SK-N-SH treated with all-trans-retinoic acid at 6 μM for 48 hours (cell line): ENCODE data around the gene FLT3.

Source experiments
- ATAC-seq: fragments of 200-7000 bp; cut with Tn5 transposase; 3 replicates; pipeline ENCODE4 v1.9.1; 2020; ENCODE audit warnings: mild to moderate bottlenecking, moderate library complexity
- ARNTL ChIP-seq: fragments of 450-650 bp; formaldehyde crosslinking; IDR thresholded peaks from 2 replicates; pipeline ENCODE4 v1.5.0; 2020; ENCODE audit warnings: low read depth, mild to moderate bottlenecking, moderate library complexity, borderline replicate concordance
- BACH2 ChIP-seq: fragments of 250-450 bp; sonication (Bioruptor Pico); IDR thresholded peaks from 2 replicates; pipeline ENCODE4 v1.9.0; 2021; ENCODE audit warnings: mild to moderate bottlenecking, borderline replicate concordance
- CSDC2 ChIP-seq: fragments of 250-450 bp; sonication (Bioruptor Pico); IDR thresholded peaks from 2 replicates; pipeline ENCODE4 v1.5.0; 2020; ENCODE audit warnings: mild to moderate bottlenecking, moderate library complexity
- ESRRG ChIP-seq: fragments of 250-450 bp; sonication (Bioruptor Pico); IDR thresholded peaks from 2 replicates; pipeline ENCODE4 v1.6.1; 2021; ENCODE audit warnings: mild to moderate bottlenecking
- GLIS3 ChIP-seq: fragments of 250-450 bp; sonication (Bioruptor Pico); IDR thresholded peaks from 2 replicates; pipeline ENCODE4 v1.5.0; 2020; ENCODE audit warnings: mild to moderate bottlenecking, moderate library complexity
- ISL1 ChIP-seq: fragments of 250-450 bp; sonication (Bioruptor Pico); IDR thresholded peaks from 2 replicates; pipeline ENCODE4 v2.1.2; 2022; ENCODE audit warnings: mild to moderate bottlenecking, moderate library complexity
- PPARA ChIP-seq: fragments of 250-450 bp; sonication (Bioruptor Pico); IDR thresholded peaks from 2 replicates; pipeline ENCODE4 v1.5.0; 2020; ENCODE audit warnings: mild to moderate bottlenecking, borderline replicate concordance
- RARB ChIP-seq: fragments of 250-450 bp; sonication (Bioruptor Pico); IDR thresholded peaks from 2 replicates; pipeline ENCODE4 v1.8.0; 2021; ENCODE audit warnings: mild to moderate bottlenecking, moderate library complexity
- SNAI2 ChIP-seq: fragments of 250-450 bp; sonication (Bioruptor Pico); IDR thresholded peaks from 2 replicates; pipeline ENCODE4 v1.5.0; 2020; ENCODE audit warnings: mild to moderate bottlenecking, moderate library complexity
- TCF4 ChIP-seq: fragments of 250-450 bp; sonication (Bioruptor Pico); IDR thresholded peaks from 2 replicates; pipeline ENCODE4 v1.8.0; 2021; ENCODE audit warnings: mild to moderate bottlenecking, moderate library complexity, borderline replicate concordance
- TOX ChIP-seq: fragments of 250-450 bp; sonication (Bioruptor Pico); IDR thresholded peaks from 2 replicates; pipeline ENCODE4 v1.8.0; 2021; ENCODE audit warnings: mild to moderate bottlenecking, moderate library complexity, borderline replicate concordance
- ZC3H10 ChIP-seq: fragments of 250-450 bp; sonication (Bioruptor Pico); IDR thresholded peaks from 2 replicates; pipeline ENCODE4 v1.5.1; 2021; ENCODE audit warnings: mild to moderate bottlenecking, moderate library complexity
- ZFP3 ChIP-seq: fragments of 250-450 bp; sonication (Bioruptor Pico); IDR thresholded peaks from 2 replicates; pipeline ENCODE4 v1.5.0; 2020; ENCODE audit warnings: mild to moderate bottlenecking, moderate library complexity
- ZFP30 ChIP-seq: fragments of 450-650 bp; formaldehyde crosslinking; IDR thresholded peaks from 2 replicates; pipeline ENCODE4 v1.5.0; 2022; ENCODE audit warnings: mild to moderate bottlenecking, moderate library complexity
- ZNF565 ChIP-seq: fragments of 450-650 bp; formaldehyde crosslinking; conservative IDR thresholded peaks from 2 replicates; pipeline ENCODE4 v1.5.0; 2020; ENCODE audit warnings: low read depth, mild to moderate bottlenecking, moderate library complexity
- ZNF70 ChIP-seq: fragments of 450-650 bp; formaldehyde crosslinking; IDR thresholded peaks from 2 replicates; pipeline ENCODE4 v1.5.0; 2020; ENCODE audit warnings: mild to moderate bottlenecking, moderate library complexity
- ZNF8 ChIP-seq: fragments of 450-650 bp; formaldehyde crosslinking; IDR thresholded peaks from 2 replicates; pipeline ENCODE4 v1.5.0; 2020; ENCODE audit warnings: mild to moderate bottlenecking, moderate library complexity
- TF ChIP-seq, protein P1 (sequence below): fragments of 250-450 bp; sonication (Bioruptor Pico); IDR thresholded peaks from 2 replicates; pipeline ENCODE4 v1.5.0; 2020; ENCODE audit warnings: mild to moderate bottlenecking, moderate library complexity
- TF ChIP-seq, protein P2 (sequence below): fragments of 250-450 bp; sonication (Bioruptor Pico); IDR thresholded peaks from 2 replicates; pipeline ENCODE4 v1.5.1; 2020; ENCODE audit warnings: low read depth, mild to moderate bottlenecking, moderate library complexity
- TF ChIP-seq, protein P3 (sequence below): fragments of 250-450 bp; sonication (Bioruptor Pico); IDR thresholded peaks from 2 replicates; pipeline ENCODE4 v1.5.1; 2021; ENCODE audit warnings: mild to moderate bottlenecking, moderate library complexity

FLT3 gene

DNA sequence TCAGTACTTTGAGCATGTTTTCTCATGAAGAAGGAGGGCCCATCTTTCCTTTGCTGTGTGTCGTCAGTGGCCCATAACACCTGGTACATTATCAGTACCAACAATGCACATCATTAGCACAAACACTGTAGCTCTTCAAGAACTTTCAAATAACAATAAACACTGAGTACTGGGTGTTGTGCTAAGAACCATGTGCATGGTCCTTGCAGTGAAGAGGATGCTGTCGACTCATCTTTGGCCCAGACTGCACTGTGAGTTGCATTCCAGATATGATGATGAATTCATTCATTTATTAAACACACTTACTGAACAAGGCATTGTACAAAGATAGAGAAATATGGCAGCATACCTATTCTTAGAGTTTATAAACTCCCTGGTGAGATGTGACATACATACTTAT is 55.8 kb downstream of the FLT3 start:
- ATAC-seq, result no peak
- TF ChIP-seq TCF4, result no peak
- no peak for TF ChIP-seq ZFP3 (CRISPR knock-in tag)
- TF ChIP-seq, protein P1, sequence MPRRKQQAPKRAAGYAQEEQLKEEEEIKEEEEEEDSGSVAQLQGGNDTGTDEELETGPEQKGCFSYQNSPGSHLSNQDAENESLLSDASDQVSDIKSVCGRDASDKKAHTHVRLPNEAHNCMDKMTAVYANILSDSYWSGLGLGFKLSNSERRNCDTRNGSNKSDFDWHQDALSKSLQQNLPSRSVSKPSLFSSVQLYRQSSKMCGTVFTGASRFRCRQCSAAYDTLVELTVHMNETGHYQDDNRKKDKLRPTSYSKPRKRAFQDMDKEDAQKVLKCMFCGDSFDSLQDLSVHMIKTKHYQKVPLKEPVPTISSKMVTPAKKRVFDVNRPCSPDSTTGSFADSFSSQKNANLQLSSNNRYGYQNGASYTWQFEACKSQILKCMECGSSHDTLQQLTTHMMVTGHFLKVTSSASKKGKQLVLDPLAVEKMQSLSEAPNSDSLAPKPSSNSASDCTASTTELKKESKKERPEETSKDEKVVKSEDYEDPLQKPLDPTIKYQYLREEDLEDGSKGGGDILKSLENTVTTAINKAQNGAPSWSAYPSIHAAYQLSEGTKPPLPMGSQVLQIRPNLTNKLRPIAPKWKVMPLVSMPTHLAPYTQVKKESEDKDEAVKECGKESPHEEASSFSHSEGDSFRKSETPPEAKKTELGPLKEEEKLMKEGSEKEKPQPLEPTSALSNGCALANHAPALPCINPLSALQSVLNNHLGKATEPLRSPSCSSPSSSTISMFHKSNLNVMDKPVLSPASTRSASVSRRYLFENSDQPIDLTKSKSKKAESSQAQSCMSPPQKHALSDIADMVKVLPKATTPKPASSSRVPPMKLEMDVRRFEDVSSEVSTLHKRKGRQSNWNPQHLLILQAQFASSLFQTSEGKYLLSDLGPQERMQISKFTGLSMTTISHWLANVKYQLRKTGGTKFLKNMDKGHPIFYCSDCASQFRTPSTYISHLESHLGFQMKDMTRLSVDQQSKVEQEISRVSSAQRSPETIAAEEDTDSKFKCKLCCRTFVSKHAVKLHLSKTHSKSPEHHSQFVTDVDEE (CRISPR knock-in tag), result no peak
- TF ChIP-seq ISL1 (CRISPR knock-in tag), result no peak
- no peak for TF ChIP-seq ZNF70 (CRISPR knock-in tag)
- TF ChIP-seq ZFP30, result no peak
- no peak for TF ChIP-seq GLIS3
- TF ChIP-seq RARB (CRISPR knock-in tag), result no peak
- no peak for TF ChIP-seq ESRRG (CRISPR knock-in tag)
- no peak for TF ChIP-seq ARNTL (CRISPR knock-in tag)

DNA sequence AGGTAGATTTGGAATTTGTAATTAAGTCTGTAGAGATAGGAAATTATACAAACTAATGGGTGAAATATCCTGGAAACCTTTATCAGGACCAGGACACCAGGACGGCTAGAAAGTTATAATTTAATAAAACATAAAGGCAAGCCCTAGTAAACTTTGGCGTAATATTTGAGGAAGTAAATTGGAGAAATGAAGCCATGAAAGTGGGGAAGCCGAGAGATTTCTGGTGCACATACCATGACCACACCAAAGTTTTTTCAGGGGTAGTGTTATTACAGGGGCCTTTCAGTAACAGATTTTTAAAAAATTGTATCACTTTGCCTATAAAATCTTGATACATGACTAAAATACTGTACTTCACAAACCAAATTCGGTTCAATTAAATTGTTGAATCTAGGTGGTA is 57.2 kb downstream of the FLT3 start:
- TF ChIP-seq ZC3H10 (CRISPR knock-in tag), result no peak
- no peak for TF ChIP-seq CSDC2
- no peak for TF ChIP-seq ESRRG (CRISPR knock-in tag)
- no peak for TF ChIP-seq PPARA (CRISPR knock-in tag)
- no peak for TF ChIP-seq BACH2 (CRISPR knock-in tag)
- TF ChIP-seq, all 23 proteins: peak for 0
- ATAC-seq, result no peak

DNA sequence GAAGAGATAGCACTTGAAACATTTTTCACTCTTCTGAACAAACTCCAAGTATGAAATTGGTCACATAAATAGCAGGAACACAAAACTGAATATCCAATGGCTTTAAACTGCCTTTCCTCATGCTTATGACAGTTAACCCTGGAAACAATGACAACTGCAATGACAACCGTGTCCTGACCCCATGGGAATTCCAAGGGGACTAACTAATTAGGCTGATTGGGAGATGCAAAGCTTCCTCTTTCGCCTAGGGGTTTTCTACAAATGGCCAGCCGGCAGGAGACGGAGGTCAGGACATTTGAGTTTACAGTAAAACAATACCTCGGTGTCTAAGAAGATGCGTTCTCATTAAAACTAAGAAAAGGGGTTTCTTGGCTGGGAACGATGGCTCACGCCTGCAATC is 58.9 kb downstream of the FLT3 start:
- ATAC-seq, result no peak
- no peak for TF ChIP-seq BACH2 (CRISPR knock-in tag)
- TF ChIP-seq, protein P2, sequence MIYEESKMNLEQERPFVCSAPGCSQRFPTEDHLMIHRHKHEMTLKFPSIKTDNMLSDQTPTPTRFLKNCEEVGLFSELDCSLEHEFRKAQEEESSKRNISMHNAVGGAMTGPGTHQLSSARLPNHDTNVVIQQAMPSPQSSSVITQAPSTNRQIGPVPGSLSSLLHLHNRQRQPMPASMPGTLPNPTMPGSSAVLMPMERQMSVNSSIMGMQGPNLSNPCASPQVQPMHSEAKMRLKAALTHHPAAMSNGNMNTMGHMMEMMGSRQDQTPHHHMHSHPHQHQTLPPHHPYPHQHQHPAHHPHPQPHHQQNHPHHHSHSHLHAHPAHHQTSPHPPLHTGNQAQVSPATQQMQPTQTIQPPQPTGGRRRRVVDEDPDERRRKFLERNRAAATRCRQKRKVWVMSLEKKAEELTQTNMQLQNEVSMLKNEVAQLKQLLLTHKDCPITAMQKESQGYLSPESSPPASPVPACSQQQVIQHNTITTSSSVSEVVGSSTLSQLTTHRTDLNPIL (CRISPR knock-in tag), result no peak
- no peak for TF ChIP-seq GLIS3
- no peak for TF ChIP-seq SNAI2
- TF ChIP-seq ZNF565 (CRISPR knock-in tag), result no peak
- TF ChIP-seq, protein P1 (CRISPR knock-in tag), result no peak
- no peak for TF ChIP-seq ZC3H10 (CRISPR knock-in tag)
- no peak for TF ChIP-seq CSDC2
- TF ChIP-seq ZFP3 (CRISPR knock-in tag), result no peak
- TF ChIP-seq, protein P3, sequence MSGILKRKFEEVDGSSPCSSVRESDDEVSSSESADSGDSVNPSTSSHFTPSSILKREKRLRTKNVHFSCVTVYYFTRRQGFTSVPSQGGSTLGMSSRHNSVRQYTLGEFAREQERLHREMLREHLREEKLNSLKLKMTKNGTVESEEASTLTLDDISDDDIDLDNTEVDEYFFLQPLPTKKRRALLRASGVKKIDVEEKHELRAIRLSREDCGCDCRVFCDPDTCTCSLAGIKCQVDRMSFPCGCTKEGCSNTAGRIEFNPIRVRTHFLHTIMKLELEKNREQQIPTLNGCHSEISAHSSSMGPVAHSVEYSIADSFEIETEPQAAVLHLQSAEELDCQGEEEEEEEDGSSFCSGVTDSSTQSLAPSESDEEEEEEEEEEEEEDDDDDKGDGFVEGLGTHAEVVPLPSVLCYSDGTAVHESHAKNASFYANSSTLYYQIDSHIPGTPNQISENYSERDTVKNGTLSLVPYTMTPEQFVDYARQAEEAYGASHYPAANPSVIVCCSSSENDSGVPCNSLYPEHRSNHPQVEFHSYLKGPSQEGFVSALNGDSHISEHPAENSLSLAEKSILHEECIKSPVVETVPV (CRISPR knock-in tag), result no peak
- TF ChIP-seq ZNF70 (CRISPR knock-in tag), result no peak
- TF ChIP-seq TCF4, result no peak
- TF ChIP-seq ZFP30, result no peak
- TF ChIP-seq TOX, result no peak
- TF ChIP-seq ZNF8 (CRISPR knock-in tag), result no peak
- TF ChIP-seq RARB (CRISPR knock-in tag), result no peak

DNA sequence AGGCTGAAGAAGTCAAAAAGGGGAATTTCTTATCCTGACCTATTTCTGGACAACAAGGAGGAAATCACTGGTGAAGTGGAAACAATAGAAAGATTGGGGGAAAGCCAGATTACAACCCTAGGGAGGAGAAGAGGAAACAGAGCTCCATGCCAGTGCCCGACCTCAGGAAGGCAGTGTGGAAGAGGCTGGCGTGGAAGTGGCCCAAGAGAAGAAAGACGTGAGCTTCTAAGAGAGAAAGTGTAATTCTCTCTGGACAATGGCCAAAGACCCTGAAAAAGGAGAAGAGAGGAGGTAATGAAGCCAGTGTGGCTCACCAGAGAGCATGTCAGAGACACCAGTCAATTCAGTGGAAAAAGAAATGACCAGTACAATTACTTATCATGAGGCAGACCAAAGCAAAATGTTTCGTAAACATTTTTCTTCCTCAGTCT is 59.3 kb downstream of the FLT3 start:
- TF ChIP-seq ZNF565 (CRISPR knock-in tag), result no peak
- no peak for TF ChIP-seq TOX
- TF ChIP-seq ISL1 (CRISPR knock-in tag), result no peak
- no peak for TF ChIP-seq ZC3H10 (CRISPR knock-in tag)
- no peak for TF ChIP-seq RARB (CRISPR knock-in tag)
- no peak for TF ChIP-seq ARNTL (CRISPR knock-in tag)
- ATAC-seq, result no peak
